ENCODE measurements around the gene COL4A3.

- TF ChIP-seq CTCF (IDR thresholded peaks at IDR 0.05) (no peak), POLR2A (IDR thresholded peaks at IDR 0.05) (no peak)
Measured at GRCh38 chr2:227130636-227131035, 33.8 kb upstream of the COL4A3 start.
